SK-N-SH (cell line): ENCODE results near the gene HLA-DMA. TPM values are rescaled to one million over a fixed set of nuclear protein-coding genes. Genes with fewer than 3 reads are reported as not detected.

Experiments used
- CTCF ChIA-PET: fragments of 300-600, 350-600 bp; formaldehyde crosslinking; extraction: SDS; loops from one replicate; lab custom pipeline; 2021; lab: Yijun Ruan, JAX
- POLR2A ChIA-PET: fragments of 350-600 bp; sonication (Branson Sonifier 250); formaldehyde crosslinking; extraction: SDS; loops from one replicate; lab custom pipeline; 2020; ENCODE audit warnings: antibody characterized with exemption, inconsistent platforms; lab: Yijun Ruan, JAX
- DNase-seq: peaks from one replicate; pipeline ENCODE4 v3.0.0; 2012
- H2AFZ ChIP-seq: fragments of 200-600 bp; sonication (generic); 2 replicates; pipeline ENCODE4 v1.8.1; 2016; ENCODE audit warnings: antibody characterized with exemption, mild to moderate bottlenecking, low read depth
- H3F3A ChIP-seq: fragments of 200-600 bp; sonication (generic); replicated peaks from 2 replicates; pipeline ENCODE3; 2016; ENCODE audit warnings: antibody characterized with exemption, mild to moderate bottlenecking; ENCODE audit not compliant: insufficient read depth
- H3K27ac ChIP-seq, 2 experiments: fragments of 200-500 bp in 1 of 2; fragments of 200-600 bp in 1 of 2; sonication (Bioruptor generic) in 1 of 2; sonication (generic), shearing (Covaris generic) in 1 of 2; 2 replicates each; pipeline versions ENCODE4 v1.5.1 to v1.6.1; 2014 to 2016; ENCODE audit warnings: low read depth in 2 of 2, inconsistent platforms in 1 of 2, low read length in 1 of 2, mild to moderate bottlenecking in 1 of 2, mixed read lengths in 1 of 2
- H3K27me3 ChIP-seq: fragments of 200-600 bp; sonication (generic), shearing (Covaris generic); 2 replicates; pipeline ENCODE4 v1.6.1; 2016; ENCODE audit warnings: mixed run types; ENCODE audit not compliant: insufficient read depth
- H3K36me3 ChIP-seq, 2 experiments: fragments of 200-500 bp in 1 of 2; fragments of 200-600 bp in 1 of 2; sonication (Bioruptor generic) in 1 of 2; sonication (generic) in 1 of 2; replicated peaks in 1 of 2; 2 replicates each; pipeline versions ENCODE3 to v1.5.1; 2014 to 2016; ENCODE audit warnings: low read length in 1 of 2, mild to moderate bottlenecking in 1 of 2; ENCODE audit not compliant: insufficient read depth in 2 of 2, control insufficient read depth in 1 of 2
- H3K4me1 ChIP-seq, 2 experiments: fragments of 200-500 bp in 1 of 2; fragments of 200-600 bp in 1 of 2; sonication (Bioruptor generic) in 1 of 2; sonication (generic), shearing (Covaris generic) in 1 of 2; 2 replicates each; pipeline versions ENCODE4 v1.5.1 to v1.6.1; 2014 to 2016; ENCODE audit warnings: low read depth in 1 of 2, low read length in 1 of 2, mixed run types in 1 of 2; ENCODE audit not compliant: insufficient read depth in 2 of 2, control insufficient read depth in 1 of 2
- H3K4me2 ChIP-seq: fragments of 200-600 bp; sonication (generic), shearing (Covaris generic); 2 replicates; pipeline ENCODE4 v1.6.1; 2017; ENCODE audit warnings: mixed run types
- H3K4me3 ChIP-seq, 2 experiments: fragments of 200-500 bp in 1 of 2; fragments of 200-600 bp in 1 of 2; sonication (Bioruptor generic) in 1 of 2; sonication (generic), shearing (Covaris generic) in 1 of 2; 2 replicates each; pipeline versions ENCODE4 v1.5.1 to v1.8.1; 2014 to 2016; ENCODE audit warnings: low read depth in 2 of 2, inconsistent platforms in 1 of 2, low read length in 1 of 2, mild to moderate bottlenecking in 1 of 2, mixed read lengths in 1 of 2, moderate library complexity in 1 of 2
- H3K79me2 ChIP-seq: fragments of 200-600 bp; sonication (generic); 2 replicates; pipeline ENCODE4 v1.8.1; 2017; ENCODE audit warnings: mild to moderate bottlenecking; ENCODE audit not compliant: insufficient read depth
- H3K9ac ChIP-seq: fragments of 200-600 bp; sonication (generic); 2 replicates; pipeline ENCODE4 v1.6.1; 2017; ENCODE audit warnings: mixed run types
- H3K9me2 ChIP-seq: fragments of 200-600 bp; sonication (generic); 2 replicates; pipeline ENCODE4 v1.6.1; 2017; ENCODE audit warnings: mixed run types
- H3K9me3 ChIP-seq: fragments of 200-600 bp; sonication (generic); 2 replicates; pipeline ENCODE4 v1.6.1; 2017; ENCODE audit warnings: mixed run types, mild to moderate bottlenecking, moderate library complexity
- H4K20me1 ChIP-seq: fragments of 200-600 bp; sonication (generic); 2 replicates; pipeline ENCODE4 v1.6.1; 2017; ENCODE audit warnings: mild to moderate bottlenecking, mixed run types; ENCODE audit not compliant: insufficient read depth
- CHD2 ChIP-seq: fragments of 150-350 bp; IDR thresholded peaks from 2 replicates; pipeline ENCODE4 v1.6.1; 2018; ENCODE audit warnings: low read length; ENCODE audit not compliant: partially characterized antibody
- EP300 ChIP-seq, 2 experiments: IDR thresholded peaks; 2 replicates each; pipeline versions ENCODE4 v1.4.0 to v1.6.1; 2012; ENCODE audit warnings: borderline replicate concordance in 1 of 2, low read depth in 1 of 2, low read length in 1 of 2
- FOSL2 ChIP-seq: IDR thresholded peaks from 2 replicates; pipeline ENCODE4 v1.4.0; 2012; ENCODE audit warnings: low read depth, mild to moderate bottlenecking, moderate library complexity, borderline replicate concordance
- FOXJ3 ChIP-seq: sonication (generic); formaldehyde crosslinking; IDR thresholded peaks from 2 replicates; pipeline ENCODE4 v1.5.1; 2020; ENCODE audit warnings: mild to moderate bottlenecking, missing genetic modification reagents
- GABPA ChIP-seq: IDR thresholded peaks from 2 replicates; pipeline ENCODE4 v1.4.0; 2012; ENCODE audit warnings: low read depth, mild to moderate bottlenecking
- NFIC ChIP-seq: IDR thresholded peaks from 2 replicates; pipeline ENCODE4 v1.4.0; 2012; ENCODE audit warnings: borderline replicate concordance
- RAD21 ChIP-seq: IDR thresholded peaks from 2 replicates; pipeline ENCODE4 v1.6.1; 2012; ENCODE audit warnings: mild to moderate bottlenecking, low read length
- RCOR1 ChIP-seq: fragments of 150-350 bp; IDR thresholded peaks from 2 replicates; pipeline ENCODE4 v1.6.1; 2017; ENCODE audit warnings: antibody characterized with exemption, low read length
- RFX5 ChIP-seq: IDR thresholded peaks from 2 replicates; pipeline ENCODE4 v1.6.1; 2012; ENCODE audit warnings: mild to moderate bottlenecking, improper control_type of control experiment, low read length
- RXRA ChIP-seq: IDR thresholded peaks from 2 replicates; pipeline ENCODE4 v1.4.0; 2012; ENCODE audit warnings: low read depth, mild to moderate bottlenecking, borderline replicate concordance
- SMC3 ChIP-seq: IDR thresholded peaks from 2 replicates; pipeline ENCODE4 v1.6.1; 2012; ENCODE audit warnings: low read depth, low read length, improper control_type of control experiment
- TAF1 ChIP-seq: IDR thresholded peaks from 2 replicates; pipeline ENCODE4 v1.6.1; 2012; ENCODE audit warnings: low read depth, mild to moderate bottlenecking, low read length, moderate library complexity, borderline replicate concordance
- TEAD4 ChIP-seq: IDR thresholded peaks from 2 replicates; pipeline ENCODE4 v1.4.0; 2012; ENCODE audit warnings: mild to moderate bottlenecking, borderline replicate concordance; ENCODE audit not compliant: insufficient read depth
- WGBS: methylation state at CpG from one replicate; pipeline ENCODE4 v1.1.6; 2017; ENCODE audit warnings: low lambda C conversion rate; 5-methylcytosine and 5-hydroxymethylcytosine counted together
- polyA plus RNA-seq, 3 experiments: library from polyadenylated mRNA; depleted of rRNA; stranded (reverse); fragments of >200 nt; gene quantifications; 2 replicates each; pipeline ENCODE4 v1.2.3, GENCODE V29; 2012
- TF ChIP-seq, protein P1 (sequence below): IDR thresholded peaks from 2 replicates; pipeline ENCODE4 v1.4.0; 2012; ENCODE audit warnings: low read depth, borderline replicate concordance
- TF ChIP-seq, protein P2 (sequence below): IDR thresholded peaks from 2 replicates; pipeline ENCODE4 v1.4.0; 2012; ENCODE audit warnings: low read depth, borderline replicate concordance
- TF ChIP-seq, protein P3 (sequence below): fragments of 200-600 bp; sonication (generic); IDR thresholded peaks from 2 replicates; pipeline ENCODE4 v1.6.1; 2017; ENCODE audit warnings: antibody characterized with exemption, mild to moderate bottlenecking, moderate library complexity
- TF ChIP-seq, protein P4 (sequence below): IDR thresholded peaks from 2 replicates; pipeline ENCODE4; 2012
- TF ChIP-seq, protein P5 (sequence below): IDR thresholded peaks from 2 replicates; pipeline ENCODE4 v1.4.0; 2012; ENCODE audit warnings: low read depth

Gene HLA-DMA
- polyA plus RNA-seq, 1 of the 3 experiments (the other 2 are of a cell fraction) = 1.2 TPM

DNA sequence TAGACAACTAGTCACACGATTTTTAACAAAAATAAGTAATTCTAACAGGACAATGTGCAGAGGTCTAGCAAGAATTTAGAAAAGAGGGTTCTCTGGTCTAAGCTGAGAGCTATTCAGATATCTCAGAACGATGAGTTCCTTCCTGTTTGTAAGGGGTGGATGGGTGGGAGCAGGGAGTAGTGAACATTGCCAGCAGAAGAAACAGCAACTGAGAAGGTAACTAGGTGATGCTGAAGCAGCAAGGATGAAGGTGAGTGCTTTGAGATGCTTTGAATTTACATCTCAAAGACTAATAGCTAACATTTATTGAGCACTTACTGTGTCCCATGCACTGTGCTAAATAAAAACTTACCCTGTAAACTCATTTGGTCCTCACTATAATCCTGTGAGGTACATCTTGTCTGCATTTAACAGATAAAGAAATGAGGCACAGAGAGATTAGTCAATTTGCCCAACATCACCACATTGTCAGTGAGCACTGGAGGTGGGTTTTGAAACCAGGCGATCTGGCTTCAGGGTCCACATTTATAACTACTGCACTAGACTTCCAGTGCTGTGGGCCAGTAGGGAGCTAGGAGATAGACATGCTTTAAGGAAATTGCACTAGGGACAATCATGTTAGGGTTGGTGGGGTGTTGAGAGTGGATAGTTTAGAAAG, 31.2 kb upstream of the HLA-DMA start:
- POLR2A ChIA-PET = interaction anchor here (0.8 to 3.8 kb wide), 4 partner anchors 12 to 90 kb away, joined by 3 to 42 read pairs (median 6); no protein-coding TSS in a partner anchor
- peaks cover 54% of the 10 kb centered on the region for H4K20me1 ChIP-seq
- H3K4me1 ChIP-seq = no peaks in the 10 kb centered on the region; a peak in 2 of 4 replicates
- no peaks in the 10 kb centered on the region for H3K27me3 ChIP-seq
- no peak overlapping the region for H3K9ac ChIP-seq
- H3K27ac ChIP-seq = peak overlapping the region in 1 of 2 experiments; percentile 23; a peak in 3 of 4 replicates
- H3K9me3 ChIP-seq = no peaks in the 10 kb centered on the region
- CTCF ChIA-PET = interaction anchor here (0.5 to 16.2 kb wide), 44 partner anchors 9 to 279 kb away, joined by 3 to 391 read pairs (median 6); partner anchors contain the start of genes BRD2, HLA-DMA, HLA-DMB and PSMB8
- peaks cover 41% of the 10 kb centered on the region in 2 experiments for H3K36me3 ChIP-seq
- no peak overlapping the region for H3K4me2 ChIP-seq
- peaks cover 21% of the 10 kb centered on the region for H3K79me2 ChIP-seq
- H3F3A ChIP-seq = peaks cover 64% of the 10 kb centered on the region
- H3K4me3 ChIP-seq = no peak overlapping the region
- no peak for DNase-seq
- TF ChIP-seq, protein P1, sequence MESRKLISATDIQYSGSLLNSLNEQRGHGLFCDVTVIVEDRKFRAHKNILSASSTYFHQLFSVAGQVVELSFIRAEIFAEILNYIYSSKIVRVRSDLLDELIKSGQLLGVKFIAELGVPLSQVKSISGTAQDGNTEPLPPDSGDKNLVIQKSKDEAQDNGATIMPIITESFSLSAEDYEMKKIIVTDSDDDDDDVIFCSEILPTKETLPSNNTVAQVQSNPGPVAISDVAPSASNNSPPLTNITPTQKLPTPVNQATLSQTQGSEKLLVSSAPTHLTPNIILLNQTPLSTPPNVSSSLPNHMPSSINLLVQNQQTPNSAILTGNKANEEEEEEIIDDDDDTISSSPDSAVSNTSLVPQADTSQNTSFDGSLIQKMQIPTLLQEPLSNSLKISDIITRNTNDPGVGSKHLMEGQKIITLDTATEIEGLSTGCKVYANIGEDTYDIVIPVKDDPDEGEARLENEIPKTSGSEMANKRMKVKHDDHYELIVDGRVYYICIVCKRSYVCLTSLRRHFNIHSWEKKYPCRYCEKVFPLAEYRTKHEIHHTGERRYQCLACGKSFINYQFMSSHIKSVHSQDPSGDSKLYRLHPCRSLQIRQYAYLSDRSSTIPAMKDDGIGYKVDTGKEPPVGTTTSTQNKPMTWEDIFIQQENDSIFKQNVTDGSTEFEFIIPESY = no peak
- TF ChIP-seq TEAD4 = no peak
- TF ChIP-seq RCOR1 = no peak
- TF ChIP-seq, protein P2, sequence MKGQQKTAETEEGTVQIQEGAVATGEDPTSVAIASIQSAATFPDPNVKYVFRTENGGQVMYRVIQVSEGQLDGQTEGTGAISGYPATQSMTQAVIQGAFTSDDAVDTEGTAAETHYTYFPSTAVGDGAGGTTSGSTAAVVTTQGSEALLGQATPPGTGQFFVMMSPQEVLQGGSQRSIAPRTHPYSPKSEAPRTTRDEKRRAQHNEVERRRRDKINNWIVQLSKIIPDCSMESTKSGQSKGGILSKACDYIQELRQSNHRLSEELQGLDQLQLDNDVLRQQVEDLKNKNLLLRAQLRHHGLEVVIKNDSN = no peak
- TF ChIP-seq FOSL2 = no peak
- no peak for TF ChIP-seq NFIC
- no peak for TF ChIP-seq CHD2
- TF ChIP-seq FOXJ3 (CRISPR knock-in tag) = no peak
- no peak for TF ChIP-seq SMC3
- no peak for TF ChIP-seq RFX5
- TF ChIP-seq EP300 (IDR thresholded peaks at IDR 0.05; ENCODE audit: borderline replicate concordance in 1 of 2, low read depth in 1 of 2, low read length in 1 of 2) = no peak
- TF ChIP-seq RAD21 = no peak
- TF ChIP-seq, protein P3, sequence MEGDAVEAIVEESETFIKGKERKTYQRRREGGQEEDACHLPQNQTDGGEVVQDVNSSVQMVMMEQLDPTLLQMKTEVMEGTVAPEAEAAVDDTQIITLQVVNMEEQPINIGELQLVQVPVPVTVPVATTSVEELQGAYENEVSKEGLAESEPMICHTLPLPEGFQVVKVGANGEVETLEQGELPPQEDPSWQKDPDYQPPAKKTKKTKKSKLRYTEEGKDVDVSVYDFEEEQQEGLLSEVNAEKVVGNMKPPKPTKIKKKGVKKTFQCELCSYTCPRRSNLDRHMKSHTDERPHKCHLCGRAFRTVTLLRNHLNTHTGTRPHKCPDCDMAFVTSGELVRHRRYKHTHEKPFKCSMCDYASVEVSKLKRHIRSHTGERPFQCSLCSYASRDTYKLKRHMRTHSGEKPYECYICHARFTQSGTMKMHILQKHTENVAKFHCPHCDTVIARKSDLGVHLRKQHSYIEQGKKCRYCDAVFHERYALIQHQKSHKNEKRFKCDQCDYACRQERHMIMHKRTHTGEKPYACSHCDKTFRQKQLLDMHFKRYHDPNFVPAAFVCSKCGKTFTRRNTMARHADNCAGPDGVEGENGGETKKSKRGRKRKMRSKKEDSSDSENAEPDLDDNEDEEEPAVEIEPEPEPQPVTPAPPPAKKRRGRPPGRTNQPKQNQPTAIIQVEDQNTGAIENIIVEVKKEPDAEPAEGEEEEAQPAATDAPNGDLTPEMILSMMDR = no peak
- TF ChIP-seq, protein P4, sequence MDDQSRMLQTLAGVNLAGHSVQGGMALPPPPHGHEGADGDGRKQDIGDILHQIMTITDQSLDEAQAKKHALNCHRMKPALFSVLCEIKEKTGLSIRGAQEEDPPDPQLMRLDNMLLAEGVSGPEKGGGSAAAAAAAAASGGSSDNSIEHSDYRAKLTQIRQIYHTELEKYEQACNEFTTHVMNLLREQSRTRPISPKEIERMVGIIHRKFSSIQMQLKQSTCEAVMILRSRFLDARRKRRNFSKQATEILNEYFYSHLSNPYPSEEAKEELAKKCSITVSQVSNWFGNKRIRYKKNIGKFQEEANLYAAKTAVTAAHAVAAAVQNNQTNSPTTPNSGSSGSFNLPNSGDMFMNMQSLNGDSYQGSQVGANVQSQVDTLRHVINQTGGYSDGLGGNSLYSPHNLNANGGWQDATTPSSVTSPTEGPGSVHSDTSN = no peak
- no peak for TF ChIP-seq GABPA
- TF ChIP-seq RXRA = no peak
- TF ChIP-seq, protein P5, sequence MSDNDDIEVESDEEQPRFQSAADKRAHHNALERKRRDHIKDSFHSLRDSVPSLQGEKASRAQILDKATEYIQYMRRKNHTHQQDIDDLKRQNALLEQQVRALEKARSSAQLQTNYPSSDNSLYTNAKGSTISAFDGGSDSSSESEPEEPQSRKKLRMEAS = no peak
- no peak for TF ChIP-seq TAF1
- no peak overlapping the region for H2AFZ ChIP-seq
- no peaks in the 10 kb centered on the region for H3K9me2 ChIP-seq
- 63% methylated on average over 3 of the region's 3 CpGs for WGBS
